NCI-H748 (cell line): ENCODE data around the gene CDC6.

ENCODE experiments used
- DNase-seq: peaks from one replicate; lab custom pipeline; 2025; ENCODE audit not compliant: unreplicated experiment; lab: John Stamatoyannopoulos, UW

Gene CDC6

GRCh38 chr17:40310882-40311391 lies 23.3 kb downstream of the CDC6 start:
- DNase-seq: no peak

GRCh38 chr17:40311575-40311974 lies 23.9 kb downstream of the CDC6 start:
- no peak for DNase-seq

GRCh38 chr17:40312131-40312731 lies 24.6 kb downstream of the CDC6 start:
- no peak for DNase-seq

- DNase-seq: no peak
These were observed 25.4 kb downstream of the CDC6 start for GRCh38 chr17:40312893-40313667.

GRCh38 chr17:40313668-40314583 lies 26.2 kb downstream of the CDC6 start:
- DNase-seq: no peak

- peak; percentile 51 for DNase-seq
These were observed 26.9 kb downstream of the CDC6 start for GRCh38 chr17:40314584-40314956.

GRCh38 chr17:40315206-40315605 lies 27.5 kb downstream of the CDC6 start:
- DNase-seq: no peak

GRCh38 chr17:40315678-40316570 lies 28.2 kb downstream of the CDC6 start:
- DNase-seq: no peak

GRCh38 chr17:40316571-40317344 lies 29.1 kb downstream of the CDC6 start:
- DNase-seq: peak; percentile 43

GRCh38 chr17:40317345-40317873 lies 29.7 kb downstream of the CDC6 start:
- DNase-seq: peak; percentile 35

GRCh38 chr17:40317880-40318829 lies 30.5 kb downstream of the CDC6 start:
- DNase-seq: peak; percentile 94

GRCh38 chr17:40318830-40319391 lies 31.2 kb downstream of the CDC6 start:
- no peak for DNase-seq

- DNase-seq: no peak
These were observed 32.2 kb downstream of the CDC6 start for GRCh38 chr17:40319651-40320540.

GRCh38 chr17:40320756-40321523 lies 33.3 kb downstream of the CDC6 start:
- DNase-seq: no peak

- DNase-seq: no peak
These were observed 33.8 kb downstream of the CDC6 start for GRCh38 chr17:40321524-40321929.

GRCh38 chr17:40321961-40322357 lies 34.3 kb downstream of the CDC6 start:
- no peak for DNase-seq
